H1 (cell line): Measurements from ENCODE around the gene BASP1. TPM values are rescaled to one million over a fixed set of nuclear protein-coding genes. Genes with fewer than 3 reads are reported as not detected.

Experiments
- CTCF ChIA-PET: fragments of 300-600 bp; sonication (Branson Sonifier 250); formaldehyde crosslinking; loops from one replicate; lab custom pipeline; 2021; ENCODE audit not compliant: partially characterized antibody; lab: Charles Lee
- POLR2A ChIA-PET: fragments of 300-600 bp; sonication (Branson Sonifier 250); formaldehyde crosslinking; loops from one replicate; lab custom pipeline; 2021; ENCODE audit warnings: inconsistent platforms; ENCODE audit not compliant: partially characterized antibody; lab: Charles Lee
- DNase-seq, 2 experiments: peaks; one replicate each; pipeline versions ENCODE4 v3.0.0 to v3.0.0-alpha.2; 2010 to 2022; ENCODE audit warnings: low spot score in 2 of 2, low read depth in 1 of 2, mixed read lengths in 1 of 2
- FAIRE-seq: peaks from 2 replicates; lab custom pipeline; 2011; peaks lifted over from hg19 to GRCh38; lab: Jason Lieb, UNC
- H2AFZ ChIP-seq: 2 replicates; pipeline ENCODE4 v1.8.1; 2012; ENCODE audit warnings: low read length, inconsistent platforms
- H2AK5ac ChIP-seq: 2 replicates; pipeline ENCODE4 v1.6.1; 2013; ENCODE audit warnings: low read depth, low read length
- H2BK120ac ChIP-seq: replicated peaks from 2 replicates; pipeline ENCODE3; 2013; ENCODE audit warnings: low read depth, low read length, inconsistent platforms
- H2BK12ac ChIP-seq: 2 replicates; pipeline ENCODE4 v1.6.1; 2013; ENCODE audit warnings: low read depth, low read length
- H2BK15ac ChIP-seq: 2 replicates; pipeline ENCODE4 v1.6.1; 2013; ENCODE audit warnings: low read length
- H2BK20ac ChIP-seq: 2 replicates; pipeline ENCODE4 v1.6.1; 2013; ENCODE audit warnings: low read length
- H2BK5ac ChIP-seq: 2 replicates; pipeline ENCODE4 v1.6.1; 2013; ENCODE audit warnings: low read depth, low read length
- H3K14ac ChIP-seq: 2 replicates; pipeline ENCODE4 v1.6.1; 2013; ENCODE audit warnings: inconsistent platforms; ENCODE audit not compliant: insufficient read length
- H3K18ac ChIP-seq: 2 replicates; pipeline ENCODE4 v1.6.1; 2013; ENCODE audit warnings: low read length; ENCODE audit errors: extremely low read depth
- H3K23ac ChIP-seq: 2 replicates; pipeline ENCODE4 v1.6.1; 2013; ENCODE audit warnings: inconsistent platforms; ENCODE audit not compliant: insufficient read length
- H3K23me2 ChIP-seq: 2 replicates; pipeline ENCODE4 v1.6.1; 2013; ENCODE audit warnings: low read depth, low read length
- H3K27ac ChIP-seq: 2 replicates; pipeline ENCODE4 v1.6.1; 2011; ENCODE audit warnings: low read depth, low read length, inconsistent platforms
- H3K27me3 ChIP-seq, 4 experiments: replicated peaks in 1 of 4; 1 replicate in 1 of 4; 2 replicates in 3 of 4; pipeline versions ENCODE4 v1.6.1 to v1.8.1; 2011 to 2013; ENCODE audit warnings: low read length in 3 of 4, mild to moderate bottlenecking in 3 of 4, inconsistent platforms in 2 of 4, mixed read lengths in 2 of 4, moderate library complexity in 1 of 4; ENCODE audit not compliant: control insufficient read depth in 3 of 4, insufficient read depth in 3 of 4; ENCODE audit errors: extremely low read depth in 1 of 4
- H3K36me3 ChIP-seq, 4 experiments: 2 replicates each; pipeline versions ENCODE4 v1.6.1 to v1.8.1; 2011 to 2013; ENCODE audit warnings: mild to moderate bottlenecking in 4 of 4, low read length in 3 of 4, moderate library complexity in 2 of 4, control low read depth in 1 of 4, inconsistent platforms in 1 of 4; ENCODE audit not compliant: insufficient read depth in 4 of 4, control insufficient read depth in 2 of 4
- H3K4ac ChIP-seq: replicated peaks from 2 replicates; pipeline ENCODE3; 2013; ENCODE audit warnings: low read length, low read depth, mixed read lengths, inconsistent platforms; ENCODE audit not compliant: insufficient read length
- H3K4me1 ChIP-seq, 4 experiments: replicated peaks in 1 of 4; 1 replicate in 1 of 4; 2 replicates in 3 of 4; pipeline versions ENCODE4 v1.6.1 to v1.8.1; 2011 to 2013; ENCODE audit warnings: low read length in 3 of 4, inconsistent platforms in 2 of 4, mixed read lengths in 1 of 4; ENCODE audit not compliant: insufficient read depth in 4 of 4, control insufficient read depth in 3 of 4
- H3K4me2 ChIP-seq, 2 experiments: 2 replicates each; pipeline versions ENCODE4 v1.6.1 to v1.8.1; 2011 to 2013; ENCODE audit warnings: low read depth in 2 of 2, low read length in 2 of 2, control low read depth in 1 of 2, inconsistent platforms in 1 of 2, mild to moderate bottlenecking in 1 of 2; ENCODE audit not compliant: insufficient read depth in 1 of 2
- H3K4me3 ChIP-seq, 4 experiments: fragments of 200-600, 300-600 bp in 1 of 4; sonication (generic), shearing (Covaris generic), sonication (Bioruptor Twin) in 1 of 4; 2 replicates each; pipeline versions ENCODE4 v1.5.1 to v1.8.1; 2011 to 2016; ENCODE audit warnings: low read length in 4 of 4, low read depth in 3 of 4, control low read depth in 2 of 4, inconsistent platforms in 2 of 4, mild to moderate bottlenecking in 2 of 4, mixed read lengths in 1 of 4, moderate library complexity in 1 of 4; ENCODE audit not compliant: insufficient read depth in 2 of 4; ENCODE audit errors: extremely low read depth in 1 of 4
- H3K56ac ChIP-seq: replicated peaks from 2 replicates; pipeline ENCODE3; 2013; ENCODE audit warnings: low read depth, mild to moderate bottlenecking, mixed read lengths, low read length, inconsistent platforms; ENCODE audit not compliant: insufficient read length
- H3K79me1 ChIP-seq: 2 replicates; pipeline ENCODE4 v1.6.1; 2013; ENCODE audit warnings: low read depth, low read length, control low read depth
- H3K79me2 ChIP-seq, 2 experiments: 2 replicates each; pipeline versions ENCODE4 v1.6.1 to v1.8.1; 2012 to 2013; ENCODE audit warnings: low read length in 2 of 2, mild to moderate bottlenecking in 2 of 2, inconsistent platforms in 1 of 2; ENCODE audit not compliant: insufficient read depth in 2 of 2, control insufficient read depth in 1 of 2
- H3K9ac ChIP-seq, 4 experiments: replicated peaks in 1 of 4; 1 replicate in 1 of 4; 2 replicates in 3 of 4; pipeline versions ENCODE4 v1.6.1 to v1.8.1; 2011 to 2013; ENCODE audit warnings: low read depth in 3 of 4, low read length in 3 of 4, control low read depth in 2 of 4, mild to moderate bottlenecking in 2 of 4, moderate library complexity in 2 of 4, inconsistent platforms in 1 of 4; ENCODE audit errors: extremely low read depth in 1 of 4
- H3K9me3 ChIP-seq, 2 experiments: 2 replicates each; pipeline versions ENCODE4 v1.6.1 to v1.8.1; 2012 to 2013; ENCODE audit warnings: mild to moderate bottlenecking in 2 of 2, moderate library complexity in 2 of 2, control low read depth in 1 of 2, inconsistent platforms in 1 of 2, low read depth in 1 of 2, low read length in 1 of 2, mixed read lengths in 1 of 2; ENCODE audit not compliant: insufficient read depth in 2 of 2
- H4K20me1 ChIP-seq, 2 experiments: replicated peaks in 1 of 2; 2 replicates each; pipeline versions ENCODE3 to v1.8.1; 2011 to 2013; ENCODE audit warnings: inconsistent platforms in 2 of 2, low read length in 2 of 2, mild to moderate bottlenecking in 1 of 2; ENCODE audit not compliant: insufficient read depth in 2 of 2, control insufficient read depth in 1 of 2
- H4K5ac ChIP-seq: 2 replicates; pipeline ENCODE4 v1.6.1; 2013; ENCODE audit warnings: low read length, low read depth, mixed read lengths, inconsistent platforms; ENCODE audit not compliant: insufficient read length
- H4K8ac ChIP-seq: 2 replicates; pipeline ENCODE4 v1.8.0; 2013; ENCODE audit warnings: mild to moderate bottlenecking, moderate library complexity, low read length, inconsistent platforms; ENCODE audit not compliant: insufficient read depth; ENCODE audit errors: extremely low read depth
- H4K91ac ChIP-seq: replicated peaks from 2 replicates; pipeline ENCODE3; 2013; ENCODE audit warnings: low read length, mixed read lengths, inconsistent platforms; ENCODE audit not compliant: insufficient read length
- BCL11A ChIP-seq, 2 experiments: IDR thresholded peaks; one replicate each; pipeline ENCODE4 v1.6.1; 2011; ENCODE audit warnings: low read depth in 2 of 2, low read length in 2 of 2, mild to moderate bottlenecking in 2 of 2
- CREB1 ChIP-seq: IDR thresholded peaks from 2 replicates; pipeline ENCODE4 v1.6.1; 2012; ENCODE audit warnings: inconsistent platforms
- EZH2 ChIP-seq: fragments of 200-600 bp; sonication (generic); IDR thresholded peaks from 2 replicates; pipeline ENCODE4 v1.7.1; 2012; ENCODE audit warnings: low read depth, mild to moderate bottlenecking, moderate library complexity, low read length, inconsistent platforms; ENCODE audit not compliant: severe bottlenecking
- NRF1 ChIP-seq: IDR thresholded peaks from 2 replicates; pipeline ENCODE4 v1.6.1; 2011; ENCODE audit warnings: mild to moderate bottlenecking, low read depth, low read length, improper control_type of control experiment
- POLR2AphosphoS5 ChIP-seq: IDR thresholded peaks from 2 replicates; pipeline ENCODE4 v1.6.1; 2011; ENCODE audit warnings: low read depth, low read length
- RNF2 ChIP-seq: fragments of 200-900, 300-1000 bp; sonication (generic); IDR thresholded peaks from 2 replicates; pipeline ENCODE4 v1.7.1; 2016; ENCODE audit warnings: borderline replicate concordance, low read depth, mild to moderate bottlenecking, antibody characterized with exemption, low read length; ENCODE audit not compliant: poor library complexity, severe bottlenecking; ENCODE audit errors: missing control alignments
- SRF ChIP-seq: IDR thresholded peaks from 2 replicates; pipeline ENCODE4 v1.6.1; 2011; ENCODE audit warnings: mild to moderate bottlenecking, low read depth, low read length, moderate library complexity
- WGBS, 2 experiments: shearing (Covaris generic) in 1 of 2; methylation state at CpG; one replicate each; pipeline versions ENCODE4 v1.1.6 to v1.1.7; 2013 to 2015; ENCODE audit warnings: low lambda C conversion rate in 2 of 2, mixed read lengths in 2 of 2, inconsistent platforms in 1 of 2, low coverage in 1 of 2, missing lambda C conversion rate in 1 of 2; ENCODE audit not compliant: insufficient replicate concordance in 2 of 2, insufficient coverage in 1 of 2, insufficient read length in 1 of 2; ENCODE audit errors: extremely low coverage in 1 of 2, missing lambda C conversion rate in 1 of 2; 5-methylcytosine and 5-hydroxymethylcytosine counted together
- polyA plus RNA-seq, 7 experiments: library from polyadenylated mRNA; depleted of rRNA in 3 of 7; stranded (reverse) in 5 of 7; unstranded in 2 of 7; fragments of >200 nt in 5 of 7; fragments of 200-250 nt in 2 of 7; gene quantifications; 1 replicate in 5 of 7; 2 replicates in 1 of 7; 4 replicates in 1 of 7; pipeline versions ENCODE4 v1.2.1 to v1.2.3, GENCODE V29; 2011 to 2013; ENCODE audit warnings: missing spikeins in 2 of 7, mixed read lengths in 2 of 7
- total RNA-seq: library from RNA; stranded (reverse); fragmentation: NEBNext Ultra II Directional; extraction: Animal tissue kit (Norgen Biotek cat#: 25700); gene quantifications from 2 replicates; pipeline ENCODE4 v1.2.1, GENCODE V29; 2021
- TF ChIP-seq, protein P1 (sequence below): IDR thresholded peaks from 2 replicates; pipeline ENCODE4 v1.6.1; 2012; ENCODE audit warnings: inconsistent platforms
- TF ChIP-seq, protein P2 (sequence below), 3 experiments: IDR thresholded peaks; 1 replicate in 2 of 3; 2 replicates in 1 of 3; pipeline versions ENCODE4 v1.5.1 to v1.6.1; 2011; ENCODE audit warnings: low read length in 3 of 3, mild to moderate bottlenecking in 3 of 3, inconsistent platforms in 2 of 3, low read depth in 1 of 3, moderate library complexity in 1 of 3; ENCODE audit not compliant: insufficient read depth in 1 of 3; ENCODE audit errors: control extremely low read depth in 1 of 3

Gene BASP1
- total and polyA plus RNA-seq, 2 of the 8 experiments (the other 6 are each of a cell fraction or from before 2014, with no cell fraction given), result 95.2 to 104 TPM

DNA sequence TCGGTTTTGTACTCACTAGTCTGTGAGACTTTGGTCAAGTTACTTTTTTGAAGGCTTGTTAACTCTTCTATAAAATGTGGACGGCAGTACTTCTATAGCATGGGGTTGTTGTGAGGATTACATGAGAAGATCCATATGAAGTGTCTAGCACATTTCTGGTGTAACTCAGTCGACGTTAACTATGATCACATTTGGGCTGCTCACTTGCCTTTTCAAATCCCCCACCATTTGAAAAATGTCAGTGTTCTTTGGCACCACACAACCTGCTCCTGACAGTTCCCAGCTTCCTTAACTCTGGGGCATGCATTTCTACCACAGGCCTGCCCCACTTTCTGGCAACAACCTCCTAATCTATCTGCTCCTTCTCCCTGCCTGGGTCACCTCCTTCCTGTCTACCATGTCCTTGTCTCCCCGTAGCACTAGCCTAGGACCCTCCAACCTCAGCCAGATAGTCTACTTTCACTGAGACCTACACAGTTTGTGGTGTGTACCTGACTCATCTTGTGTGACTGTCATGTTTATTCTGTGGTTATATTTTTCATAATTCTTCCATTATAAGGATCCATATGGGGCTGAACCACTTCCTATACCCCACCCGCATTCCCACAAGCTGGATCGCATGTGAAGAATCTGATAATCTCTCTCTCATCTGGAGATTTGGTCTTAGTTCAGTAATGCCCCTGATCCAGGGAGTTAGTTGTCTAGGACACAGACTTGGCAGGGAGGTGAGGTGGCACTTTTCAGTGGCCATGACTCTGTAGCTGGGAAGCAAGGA is 30.2 kb upstream of the BASP1 start:
- no peaks in the 10 kb centered on the region for H3K9me3 ChIP-seq
- 90% methylated on average over 7 of the region's 7 CpGs; no CpG with 5 or more reads in 1 of the 2 experiments for whole genome bisulfite sequencing, 2 experiments
- H3K4me1 ChIP-seq, result peaks cover 0 to 12% (median 2%) of the 10 kb centered on the region in 4 experiments; a peak in 4 of 7 replicates
- no peak overlapping the region for H3K27ac ChIP-seq
- no peak overlapping the region for H3K4me3 ChIP-seq
- H2BK120ac ChIP-seq, result no peak overlapping the region
- H2BK15ac ChIP-seq, result 0 out of 2 replicates have a peak overlapping the region, but pooled peaks have one; percentile 76
- no peak overlapping the region for H3K4ac ChIP-seq
- no peak overlapping the region for H3K9ac ChIP-seq
- no peak overlapping the region for H2BK20ac ChIP-seq
- no peak overlapping the region for H3K23ac ChIP-seq
- no peaks in the 10 kb centered on the region for H3K36me3 ChIP-seq
- DNase-seq (no peak), FAIRE-seq (no peak)
- no peak overlapping the region for H2BK12ac ChIP-seq
- no peaks in the 10 kb centered on the region for H3K79me1 ChIP-seq
- H4K5ac ChIP-seq, result no peak overlapping the region
- H3K14ac ChIP-seq, result no peak overlapping the region
- no peak overlapping the region for H3K56ac ChIP-seq
- no peak overlapping the region for H2AFZ ChIP-seq
- ChIA-PET POLR2A (no interaction called here), CTCF (interaction anchor here (0.7 to 4.9 kb wide), 12 partner anchors 15 to 497 kb away, joined by 3 to 59 read pairs (median 3); no protein-coding TSS in a partner anchor)
- peak overlapping the region; percentile 10; the same call in 1 of the 2 replicates for H2AK5ac ChIP-seq
- H2BK5ac ChIP-seq, result no peak overlapping the region
- no peak overlapping the region for H3K4me2 ChIP-seq
- no peak overlapping the region for H3K18ac ChIP-seq
- no peaks in the 10 kb centered on the region for H3K79me2 ChIP-seq
- no peaks in the 10 kb centered on the region for H3K27me3 ChIP-seq
- H4K8ac ChIP-seq, result no peak overlapping the region
- no peaks in the 10 kb centered on the region for H4K20me1 ChIP-seq
- no peaks in the 10 kb centered on the region for H3K23me2 ChIP-seq
- no peak overlapping the region for H4K91ac ChIP-seq
- TF ChIP-seq SRF (no peak), NRF1 (no peak), EZH2 (no peak), POLR2AphosphoS5 (no peak), RNF2 (no peak), BCL11A (IDR thresholded peaks at IDR 0.05; ENCODE audit: low read depth in 2 of 2, low read length in 2 of 2) (no peak), CREB1 (no peak)
- TF ChIP-seq, protein P1, sequence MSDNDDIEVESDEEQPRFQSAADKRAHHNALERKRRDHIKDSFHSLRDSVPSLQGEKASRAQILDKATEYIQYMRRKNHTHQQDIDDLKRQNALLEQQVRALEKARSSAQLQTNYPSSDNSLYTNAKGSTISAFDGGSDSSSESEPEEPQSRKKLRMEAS, result no peak
- TF ChIP-seq, protein P2, sequence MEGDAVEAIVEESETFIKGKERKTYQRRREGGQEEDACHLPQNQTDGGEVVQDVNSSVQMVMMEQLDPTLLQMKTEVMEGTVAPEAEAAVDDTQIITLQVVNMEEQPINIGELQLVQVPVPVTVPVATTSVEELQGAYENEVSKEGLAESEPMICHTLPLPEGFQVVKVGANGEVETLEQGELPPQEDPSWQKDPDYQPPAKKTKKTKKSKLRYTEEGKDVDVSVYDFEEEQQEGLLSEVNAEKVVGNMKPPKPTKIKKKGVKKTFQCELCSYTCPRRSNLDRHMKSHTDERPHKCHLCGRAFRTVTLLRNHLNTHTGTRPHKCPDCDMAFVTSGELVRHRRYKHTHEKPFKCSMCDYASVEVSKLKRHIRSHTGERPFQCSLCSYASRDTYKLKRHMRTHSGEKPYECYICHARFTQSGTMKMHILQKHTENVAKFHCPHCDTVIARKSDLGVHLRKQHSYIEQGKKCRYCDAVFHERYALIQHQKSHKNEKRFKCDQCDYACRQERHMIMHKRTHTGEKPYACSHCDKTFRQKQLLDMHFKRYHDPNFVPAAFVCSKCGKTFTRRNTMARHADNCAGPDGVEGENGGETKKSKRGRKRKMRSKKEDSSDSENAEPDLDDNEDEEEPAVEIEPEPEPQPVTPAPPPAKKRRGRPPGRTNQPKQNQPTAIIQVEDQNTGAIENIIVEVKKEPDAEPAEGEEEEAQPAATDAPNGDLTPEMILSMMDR (IDR thresholded peaks at IDR 0.05; ENCODE audit: control extremely low read depth in 1 of 3, insufficient read depth in 1 of 3, low read depth in 1 of 3, low read length in 3 of 3), result no peak
